Mucosa of stomach (tissue), 1 donor: ENCODE results near the gene BNIPL.

ENCODE experiments used
- H3K27me3 ChIP-seq: one replicate; pipeline ENCODE4 v1.7.0; 2013; ENCODE audit warnings: mild to moderate bottlenecking, low read length; ENCODE audit not compliant: control insufficient read depth, insufficient read depth
- H3K36me3 ChIP-seq: one replicate; pipeline ENCODE4 v1.7.0; 2013; ENCODE audit warnings: low read length; ENCODE audit not compliant: control insufficient read depth, insufficient read depth
- H3K4me1 ChIP-seq: one replicate; pipeline ENCODE4 v1.7.0; 2013; ENCODE audit warnings: mild to moderate bottlenecking, low read length; ENCODE audit not compliant: control insufficient read depth, insufficient read depth
- H3K4me3 ChIP-seq: one replicate; pipeline ENCODE4 v1.7.0; 2013; ENCODE audit warnings: low read length
- H3K9ac ChIP-seq: one replicate; pipeline ENCODE4 v1.7.0; 2013; ENCODE audit warnings: mild to moderate bottlenecking, low read length, moderate library complexity
- H3K9me3 ChIP-seq: one replicate; pipeline ENCODE4 v1.7.0; 2013; ENCODE audit warnings: mild to moderate bottlenecking, low read length, moderate library complexity; ENCODE audit not compliant: control insufficient read depth
- donor health status: Pancreatic carcinoma.

BNIPL gene, protein sequence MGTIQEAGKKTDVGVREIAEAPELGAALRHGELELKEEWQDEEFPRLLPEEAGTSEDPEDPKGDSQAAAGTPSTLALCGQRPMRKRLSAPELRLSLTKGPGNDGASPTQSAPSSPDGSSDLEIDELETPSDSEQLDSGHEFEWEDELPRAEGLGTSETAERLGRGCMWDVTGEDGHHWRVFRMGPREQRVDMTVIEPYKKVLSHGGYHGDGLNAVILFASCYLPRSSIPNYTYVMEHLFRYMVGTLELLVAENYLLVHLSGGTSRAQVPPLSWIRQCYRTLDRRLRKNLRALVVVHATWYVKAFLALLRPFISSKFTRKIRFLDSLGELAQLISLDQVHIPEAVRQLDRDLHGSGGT

DNA sequence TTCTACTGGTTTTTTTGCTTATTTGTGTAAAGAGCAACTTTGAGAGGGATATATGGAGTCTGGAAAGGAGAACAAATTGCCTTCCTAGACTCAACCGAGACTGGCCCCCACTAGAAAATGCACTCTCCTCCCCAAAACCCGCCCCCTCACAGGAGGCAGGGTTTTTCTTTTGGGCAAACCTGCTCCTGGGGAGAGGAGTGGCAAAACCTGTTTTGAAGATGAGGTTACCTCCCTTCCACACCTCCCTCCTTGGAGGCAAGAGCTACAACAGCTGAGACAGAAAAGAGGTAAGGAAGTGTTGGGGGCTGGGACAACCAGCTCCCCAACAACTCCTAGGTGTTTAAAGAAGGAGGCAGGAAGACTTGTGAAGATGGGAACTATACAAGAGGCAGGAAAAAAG is at the start of gene BNIPL:
Gene BNIPL, plus strand, starts transcription at position 231 of the 400 bp plus-strand sequence. Its CDS starts 140 bp downstream, at position 371.
- no peak within 1 kb of the TSS for H3K4me3 ChIP-seq
- no peak within 1 kb of the TSS for H3K9ac ChIP-seq
- H3K27me3 ChIP-seq: no peaks in the 10 kb centered on the region
- H3K36me3 ChIP-seq: no peaks in the 10 kb centered on the region
- peaks cover 15% of the 10 kb centered on the region for H3K4me1 ChIP-seq
- H3K9me3 ChIP-seq: no peaks in the 10 kb centered on the region

DNA sequence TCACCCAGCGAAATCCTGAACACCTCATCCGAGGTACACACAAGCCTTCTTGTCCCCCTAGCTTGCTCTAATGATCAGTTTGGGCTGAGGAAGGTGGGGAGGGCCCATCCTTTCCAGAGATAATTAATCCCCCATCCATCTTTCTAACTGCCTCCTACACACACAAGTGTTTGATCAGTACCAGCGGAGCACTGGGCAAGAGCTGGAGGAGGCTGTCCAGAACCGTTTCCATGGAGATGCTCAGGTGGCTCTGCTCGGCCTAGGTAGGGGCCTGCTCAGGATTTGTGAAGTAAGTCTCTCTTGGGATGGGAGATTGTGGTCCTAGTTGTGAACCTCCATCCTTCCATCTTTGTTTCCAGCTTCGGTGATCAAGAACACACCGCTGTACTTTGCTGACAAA is 48.5 kb upstream of the BNIPL start:
- Histone ChIP-seq H3K4me3 (no peak overlapping the region), H3K4me1 (no peaks in the 10 kb centered on the region), H3K27me3 (no peaks in the 10 kb centered on the region), H3K36me3 (no peaks in the 10 kb centered on the region), H3K9me3 (no peaks in the 10 kb centered on the region), H3K9ac (no peak overlapping the region)

DNA sequence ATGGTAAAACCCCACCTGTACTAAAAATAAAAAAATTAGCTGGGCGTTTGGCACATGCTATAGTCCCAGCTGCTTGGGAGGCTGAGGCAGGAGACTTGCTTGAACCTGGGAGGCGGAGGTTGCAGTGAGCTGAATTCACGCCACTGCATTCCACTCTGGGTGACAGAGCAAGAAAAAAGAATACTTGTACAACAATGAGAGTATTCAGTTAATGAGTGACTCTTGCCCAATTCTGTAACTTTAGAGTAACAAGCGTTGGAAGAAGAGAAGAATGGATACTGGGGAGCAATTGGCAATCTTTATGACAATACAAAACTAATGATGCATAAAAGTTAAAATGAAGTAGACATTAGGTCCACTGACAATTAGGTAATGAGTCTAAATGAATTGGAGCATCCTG is 43.8 kb upstream of the BNIPL start:
- peaks cover 6% of the 10 kb centered on the region for H3K4me1 ChIP-seq
- no peak overlapping the region for H3K9ac ChIP-seq
- H3K4me3 ChIP-seq: no peak overlapping the region
- H3K9me3 ChIP-seq: no peaks in the 10 kb centered on the region
- H3K27me3 ChIP-seq: no peaks in the 10 kb centered on the region
- H3K36me3 ChIP-seq: peaks cover 7% of the 10 kb centered on the region

DNA sequence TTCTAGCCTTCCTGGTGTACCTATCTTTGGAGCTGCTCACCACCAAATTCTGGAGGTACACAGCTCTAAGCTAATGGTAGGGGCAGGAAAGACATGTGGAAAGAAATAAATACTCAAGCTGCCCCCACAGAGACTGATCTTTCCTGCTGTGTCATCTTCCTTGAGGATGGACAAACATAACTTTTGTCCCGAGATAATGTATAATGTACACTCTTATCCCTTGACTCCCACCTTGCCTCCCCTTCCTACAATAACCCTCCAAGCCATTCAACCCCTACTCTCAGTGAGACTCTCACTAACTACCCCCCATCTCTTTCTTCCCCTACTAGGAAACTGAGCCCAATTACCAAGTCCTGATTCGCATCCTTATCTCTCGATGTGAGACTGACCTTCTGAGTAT is 42.1 kb upstream of the BNIPL start:
- peaks cover 13% of the 10 kb centered on the region for H3K36me3 ChIP-seq
- H3K4me3 ChIP-seq: no peak overlapping the region
- no peaks in the 10 kb centered on the region for H3K9me3 ChIP-seq
- H3K27me3 ChIP-seq: no peaks in the 10 kb centered on the region
- no peak overlapping the region for H3K9ac ChIP-seq
- H3K4me1 ChIP-seq: peaks cover 6% of the 10 kb centered on the region

DNA sequence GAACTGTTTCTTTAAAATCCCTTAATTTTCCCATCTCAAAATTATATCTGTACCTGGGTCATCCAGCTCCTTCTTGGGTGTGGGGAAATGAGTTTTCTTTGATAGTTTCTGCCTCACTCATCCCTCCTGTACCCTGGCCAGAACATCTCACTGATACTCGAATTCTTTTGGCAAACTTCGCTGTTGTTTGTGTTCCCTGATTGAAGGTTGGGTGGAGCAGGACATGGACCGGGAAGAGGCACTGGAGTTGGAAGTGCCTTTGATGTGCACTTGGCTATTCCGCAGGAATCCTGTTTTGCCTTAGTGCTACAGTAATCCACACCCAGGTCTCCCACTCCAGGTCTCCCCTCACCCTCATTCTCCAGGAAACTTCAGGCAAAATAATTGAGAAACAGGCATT is 40.9 kb upstream of the BNIPL start:
- Histone ChIP-seq H3K4me3 (no peak overlapping the region), H3K27me3 (no peaks in the 10 kb centered on the region), H3K9ac (no peak overlapping the region), H3K4me1 (peaks cover 6% of the 10 kb centered on the region), H3K36me3 (peaks cover 13% of the 10 kb centered on the region), H3K9me3 (no peaks in the 10 kb centered on the region)

DNA sequence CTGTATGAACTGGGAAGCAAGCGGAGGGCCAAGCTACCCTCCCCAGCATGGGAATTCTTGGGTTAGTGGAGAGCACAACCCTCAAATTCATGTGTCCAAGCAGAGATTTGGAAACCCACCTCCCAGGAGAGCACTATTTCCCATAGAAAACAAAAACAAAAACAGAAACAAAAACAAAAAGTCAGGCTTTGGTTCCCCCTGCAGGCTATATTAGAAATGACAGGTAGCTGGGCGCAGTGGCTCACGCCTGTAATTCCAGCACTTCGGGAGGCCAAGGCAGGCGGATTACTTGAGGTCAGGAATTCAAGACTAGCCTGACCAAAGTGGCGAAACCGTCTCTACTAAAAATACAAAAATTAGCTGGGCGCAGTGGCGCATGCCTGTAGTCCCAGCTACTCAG is 40.5 kb upstream of the BNIPL start:
- no peaks in the 10 kb centered on the region for H3K9me3 ChIP-seq
- peaks cover 13% of the 10 kb centered on the region for H3K36me3 ChIP-seq
- peaks cover 6% of the 10 kb centered on the region for H3K4me1 ChIP-seq
- no peak overlapping the region for H3K9ac ChIP-seq
- no peaks in the 10 kb centered on the region for H3K27me3 ChIP-seq
- no peak overlapping the region for H3K4me3 ChIP-seq

DNA sequence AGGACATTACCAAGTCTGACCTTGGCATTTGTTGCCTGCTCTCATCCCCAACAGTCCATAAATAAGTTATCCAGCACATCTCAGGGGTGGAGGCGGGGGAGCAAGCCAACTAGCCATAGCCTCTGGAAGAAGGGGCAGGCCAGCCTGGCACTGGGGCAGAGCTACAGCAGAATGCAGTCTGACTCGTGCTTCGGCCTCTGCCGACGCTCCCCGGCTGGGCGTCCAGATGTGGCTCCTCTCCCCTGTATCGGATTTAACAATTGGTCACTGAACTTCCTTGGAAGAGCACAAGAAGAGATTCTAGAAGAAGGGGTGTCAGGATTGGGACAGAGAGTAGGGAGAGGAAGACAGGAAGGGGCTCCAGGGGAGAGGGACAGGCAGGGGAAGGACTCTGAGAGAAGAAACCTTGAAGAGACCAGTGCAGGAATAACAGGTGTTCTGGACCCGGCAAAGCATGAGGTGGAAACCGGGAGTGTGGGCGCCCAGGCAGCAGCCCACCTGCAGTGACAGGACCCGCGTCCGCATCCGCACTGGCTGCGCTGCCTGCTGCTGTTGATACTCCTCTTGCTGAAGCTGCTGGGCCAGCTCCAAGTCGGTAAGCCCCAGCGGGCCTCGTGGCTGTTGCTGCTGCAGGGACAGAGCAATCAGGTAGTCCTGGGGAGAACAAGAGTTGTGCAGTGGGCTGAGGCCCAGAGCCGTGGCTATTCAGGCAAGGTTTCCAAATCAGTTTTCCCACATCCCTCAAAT is 39.1 kb upstream of the BNIPL start:
- Histone ChIP-seq H3K9me3 (no peaks in the 10 kb centered on the region), H3K4me1 (peaks cover 9% of the 10 kb centered on the region), H3K36me3 (peaks cover 16% of the 10 kb centered on the region), H3K4me3 (no peak overlapping the region), H3K27me3 (no peaks in the 10 kb centered on the region), H3K9ac (no peak overlapping the region)

DNA sequence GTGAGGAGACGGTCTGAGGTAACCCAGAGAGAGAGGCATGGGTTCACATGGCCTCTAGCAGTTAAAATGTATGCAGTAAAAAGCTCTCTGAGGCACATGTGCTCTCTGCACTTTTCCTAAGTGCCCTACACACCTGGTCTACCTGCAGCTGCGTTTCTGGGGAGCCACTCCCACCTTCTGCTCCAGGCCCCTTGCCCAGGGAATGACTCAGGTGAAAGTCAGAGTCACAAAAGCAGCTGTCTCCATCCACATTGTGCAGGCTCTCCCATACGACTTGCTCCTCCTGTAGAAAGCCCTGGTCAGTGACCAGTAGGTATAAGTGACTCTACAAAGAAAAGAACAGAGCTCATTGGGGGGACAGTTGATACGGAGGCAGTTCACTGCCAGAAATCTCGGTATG is 38.4 kb upstream of the BNIPL start:
- Histone ChIP-seq H3K9me3 (no peaks in the 10 kb centered on the region), H3K4me3 (no peak overlapping the region), H3K4me1 (peaks cover 15% of the 10 kb centered on the region), H3K9ac (no peak overlapping the region), H3K27me3 (no peaks in the 10 kb centered on the region), H3K36me3 (peaks cover 19% of the 10 kb centered on the region)

DNA sequence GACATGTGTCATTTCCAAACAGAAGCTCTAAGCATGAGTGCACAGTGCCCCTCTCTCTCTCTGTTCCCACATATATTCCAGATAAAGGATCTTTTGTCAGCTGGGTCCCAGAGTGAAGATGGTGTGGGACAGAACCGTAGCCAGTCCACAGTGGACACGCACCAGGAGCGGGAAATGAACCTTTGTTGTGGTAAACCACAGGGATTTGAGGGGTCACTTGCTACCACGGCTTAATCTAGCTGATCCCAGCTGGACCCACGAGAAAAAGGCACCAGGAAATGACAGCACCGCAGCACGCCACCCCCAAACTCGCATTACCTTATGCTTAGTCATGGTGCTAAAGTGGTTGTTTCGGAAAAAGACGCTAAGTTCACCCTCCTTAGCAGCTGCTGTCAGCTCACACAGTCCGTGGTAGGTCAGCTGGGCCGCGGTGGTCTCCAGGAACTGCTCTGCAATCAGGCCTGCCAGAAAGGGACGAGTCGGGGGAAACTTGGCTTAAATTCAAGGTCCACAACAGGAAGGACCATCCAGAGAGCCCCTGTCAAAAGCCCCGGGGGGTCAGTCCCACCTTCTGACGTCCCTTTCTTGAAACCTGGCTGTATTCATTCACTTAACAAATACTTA is 37.2 kb upstream of the BNIPL start:
- H3K4me3 ChIP-seq: no peak overlapping the region
- H3K36me3 ChIP-seq: peaks cover 19% of the 10 kb centered on the region
- peaks cover 21% of the 10 kb centered on the region for H3K4me1 ChIP-seq
- H3K9me3 ChIP-seq: no peaks in the 10 kb centered on the region
- no peak overlapping the region for H3K9ac ChIP-seq
- no peaks in the 10 kb centered on the region for H3K27me3 ChIP-seq

DNA sequence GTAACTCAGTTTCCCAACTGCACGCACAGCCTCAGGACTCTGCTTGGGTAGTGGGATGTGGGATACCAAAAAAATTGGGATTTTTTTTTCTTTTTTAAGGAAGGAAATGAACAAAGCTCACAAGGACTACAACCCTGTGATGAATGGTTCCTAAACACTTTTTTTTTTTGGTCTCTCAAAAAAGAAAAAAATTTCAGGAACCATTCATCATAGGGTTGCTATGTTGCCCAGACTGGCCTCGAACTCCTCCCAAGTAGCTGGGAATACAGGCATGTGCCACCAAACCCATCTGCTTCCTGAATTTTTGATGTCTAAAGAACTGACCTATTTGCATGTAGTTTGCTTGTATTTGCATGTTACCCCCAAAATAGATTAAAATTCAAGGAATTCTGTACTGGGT is 36.5 kb upstream of the BNIPL start:
- peaks cover 21% of the 10 kb centered on the region for H3K4me1 ChIP-seq
- no peaks in the 10 kb centered on the region for H3K9me3 ChIP-seq
- no peak overlapping the region for H3K9ac ChIP-seq
- no peak overlapping the region for H3K4me3 ChIP-seq
- peaks cover 19% of the 10 kb centered on the region for H3K36me3 ChIP-seq
- no peaks in the 10 kb centered on the region for H3K27me3 ChIP-seq

DNA sequence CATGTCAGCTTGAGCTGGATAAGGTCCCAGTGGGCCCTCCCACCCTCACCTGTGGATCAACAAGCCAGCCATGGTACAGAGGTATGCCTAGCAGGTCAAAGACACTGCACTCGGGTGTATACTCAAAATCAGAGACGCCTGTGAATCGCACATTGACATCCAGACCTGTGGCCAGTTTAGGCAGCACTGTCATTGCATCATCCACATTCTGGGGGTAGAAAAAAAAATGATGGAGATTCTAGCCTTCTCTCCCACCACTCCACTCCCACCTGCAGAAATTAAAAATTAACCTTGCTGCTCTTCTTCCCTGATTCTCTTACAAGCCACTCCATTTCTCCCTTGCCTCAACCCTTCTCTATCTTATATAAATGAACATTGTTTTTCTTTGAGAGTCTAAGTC is 36.0 kb upstream of the BNIPL start:
- Histone ChIP-seq H3K9me3 (no peaks in the 10 kb centered on the region), H3K4me3 (no peak overlapping the region), H3K36me3 (peaks cover 19% of the 10 kb centered on the region), H3K9ac (no peak overlapping the region), H3K4me1 (peaks cover 21% of the 10 kb centered on the region), H3K27me3 (no peaks in the 10 kb centered on the region)

DNA sequence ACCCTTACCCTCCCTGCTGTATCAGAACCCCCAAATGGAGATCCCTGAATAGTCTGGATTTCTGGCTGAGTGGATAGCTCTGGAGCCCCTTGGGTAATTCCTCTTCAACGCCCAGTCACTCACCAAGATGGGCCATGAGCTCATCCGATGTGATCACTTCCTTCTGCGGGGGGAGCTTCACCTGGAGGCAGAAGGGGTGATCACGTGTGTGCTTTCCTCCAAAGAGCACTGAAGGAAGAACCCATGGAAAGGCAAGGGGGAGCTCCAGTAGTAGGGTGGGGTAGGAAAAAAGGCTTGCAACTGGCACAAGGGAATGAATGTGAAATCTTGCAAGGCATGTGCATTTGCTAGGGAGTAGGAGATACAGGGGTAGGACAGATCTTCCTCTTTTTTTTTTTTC is 34.8 kb upstream of the BNIPL start:
- H3K9ac ChIP-seq: no peak overlapping the region
- no peaks in the 10 kb centered on the region for H3K9me3 ChIP-seq
- peaks cover 19% of the 10 kb centered on the region for H3K36me3 ChIP-seq
- no peaks in the 10 kb centered on the region for H3K27me3 ChIP-seq
- H3K4me1 ChIP-seq: peaks cover 15% of the 10 kb centered on the region
- no peak overlapping the region for H3K4me3 ChIP-seq
